Right atrium auricular region (tissue), 2 donors: ENCODE data around the gene KMT2E. TPM values are rescaled to one million over a fixed set of nuclear protein-coding genes. Genes with fewer than 3 reads are reported as not detected.
"Not testable (repeated sequence)": the region's sequence is repeated elsewhere in the genome, so short reads cannot be mapped to it uniquely, and the experiment has no call there.

Experiments used
- DNase-seq: peaks from one replicate; pipeline ENCODE4 v3.0.0-alpha.2; 2019; ENCODE audit warnings: low spot score
- H3K27ac ChIP-seq, 2 donors: fragments of 200-600 bp; sonication (generic); 1 replicate in 1 of 2; 2 replicates in 1 of 2; pipeline ENCODE4 v1.5.1; 2016 to 2019
- H3K27me3 ChIP-seq, 2 donors: fragments of 200-600 bp; sonication (generic); one replicate each; pipeline versions ENCODE4 v1.5.1 to v1.6.0; 2017 to 2019
- H3K36me3 ChIP-seq: fragments of 200-600 bp; sonication (generic); one replicate; pipeline ENCODE4 v1.5.1; 2016
- H3K4me1 ChIP-seq, 2 donors: fragments of 200-600 bp; sonication (generic); one replicate each; pipeline versions ENCODE4 v1.5.1 to v1.6.0; 2017 to 2019
- H3K4me3 ChIP-seq, 2 donors: fragments of 200-600 bp; sonication (generic); 1 replicate in 1 of 2; 2 replicates in 1 of 2; pipeline ENCODE4 v1.5.1; 2017 to 2019; ENCODE audit warnings: mild to moderate bottlenecking in 1 of 2, moderate library complexity in 1 of 2
- H3K9me3 ChIP-seq, 2 donors: fragments of 200-600 bp; sonication (generic); one replicate each; pipeline ENCODE4 v1.5.1; 2019
- CTCF ChIP-seq, 2 donors: fragments of 200-600 bp; sonication (generic); IDR thresholded peaks; one replicate each; pipeline ENCODE4 v1.5.1; 2019; ENCODE audit warnings: antibody characterized with exemption in 2 of 2
- total RNA-seq, 2 donors: library from RNA; depleted of rRNA; stranded (reverse); fragments of >200 nt; gene quantifications; one replicate each; pipeline ENCODE4 v1.1.0, GENCODE V29; 2016

KMT2E gene
- total RNA-seq, 2 donors from 2014 or later = 51.4 to 81.3 TPM

GRCh38 chr7:104973227-104973626 lies 40.8 kb upstream of the KMT2E start:
- H3K27me3 ChIP-seq = no peaks in the 10 kb centered on the region
- H3K36me3 ChIP-seq = no peaks in the 10 kb centered on the region
- no peak overlapping the region for H3K4me3 ChIP-seq
- H3K27ac ChIP-seq = peak overlapping the region; percentile 68 to 83
- no peak for TF ChIP-seq CTCF (IDR thresholded peaks at IDR 0.05)
- peaks cover 0 to 55% of the 10 kb centered on the region in 2 donors for H3K4me1 ChIP-seq
- H3K9me3 ChIP-seq = no peaks in the 10 kb centered on the region
- no peak for DNase-seq

DNA sequence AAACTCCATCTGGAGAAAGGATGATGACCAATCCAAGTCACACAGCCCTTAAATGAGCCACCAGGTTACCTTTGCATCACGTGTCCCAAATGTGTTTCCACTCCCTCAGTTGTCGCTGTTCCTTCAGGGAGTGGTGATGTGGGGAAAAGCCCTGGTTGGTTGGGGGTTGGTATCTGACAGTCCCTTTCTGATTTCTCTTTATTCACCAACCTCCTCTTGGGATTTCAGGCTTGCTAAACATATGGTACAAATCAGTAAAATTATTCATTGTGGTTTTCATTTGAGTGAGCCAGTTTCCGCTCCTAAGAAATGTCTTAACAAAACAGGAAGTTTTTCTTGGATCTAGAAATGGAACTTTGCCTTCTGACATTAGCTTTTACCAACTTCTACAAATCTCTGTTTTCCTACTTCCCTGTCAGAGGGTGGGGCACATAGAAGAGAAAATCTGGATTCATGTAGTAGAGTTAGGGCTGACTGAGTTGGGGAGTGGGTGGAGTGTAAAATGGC lies 40.0 kb upstream of the KMT2E start:
- DNase-seq = no peak
- TF ChIP-seq CTCF (IDR thresholded peaks at IDR 0.05) = no peak
- Histone ChIP-seq H3K4me1 (peaks cover 0 to 62% of the 10 kb centered on the region in 2 donors), H3K27me3 (no peaks in the 10 kb centered on the region), H3K27ac (peak overlapping the region; percentile 68 to 83), H3K9me3 (no peaks in the 10 kb centered on the region), H3K36me3 (no peaks in the 10 kb centered on the region), H3K4me3 (no peak overlapping the region)

GRCh38 chr7:104975553-104975952 lies 38.5 kb upstream of the KMT2E start:
- Histone ChIP-seq H3K27ac (peak overlapping the region; percentile 8 to 72), H3K4me1 (peaks cover 0 to 78% of the 10 kb centered on the region in 2 donors)
- not testable (repeated sequence) for H3K4me3 ChIP-seq, DNase-seq, H3K36me3 ChIP-seq, H3K27me3 ChIP-seq, H3K9me3 ChIP-seq

- no peak for DNase-seq
- H3K36me3 ChIP-seq = no peaks in the 10 kb centered on the region
- no peak overlapping the region for H3K4me3 ChIP-seq
- H3K27ac ChIP-seq = peak overlapping the region; percentile 72 to 73
- H3K27me3 ChIP-seq = no peaks in the 10 kb centered on the region
- H3K9me3 ChIP-seq = no peaks in the 10 kb centered on the region
- TF ChIP-seq CTCF (IDR thresholded peaks at IDR 0.05) = no peak
- H3K4me1 ChIP-seq = peaks cover 0 to 78% of the 10 kb centered on the region in 2 donors
Observed at GRCh38 chr7:104976966-104977636, 36.9 kb upstream of the KMT2E start.

GRCh38 chr7:104978460-104978859 lies 35.5 kb upstream of the KMT2E start:
- Histone ChIP-seq H3K4me3 (no peak overlapping the region), H3K4me1 (peaks cover 0 to 79% of the 10 kb centered on the region in 2 donors), H3K9me3 (no peaks in the 10 kb centered on the region), H3K27me3 (no peaks in the 10 kb centered on the region), H3K36me3 (no peaks in the 10 kb centered on the region), H3K27ac (peak overlapping the region; percentile 72 to 73)
- TF ChIP-seq CTCF (IDR thresholded peaks at IDR 0.05) = no peak
- DNase-seq = no peak

DNA sequence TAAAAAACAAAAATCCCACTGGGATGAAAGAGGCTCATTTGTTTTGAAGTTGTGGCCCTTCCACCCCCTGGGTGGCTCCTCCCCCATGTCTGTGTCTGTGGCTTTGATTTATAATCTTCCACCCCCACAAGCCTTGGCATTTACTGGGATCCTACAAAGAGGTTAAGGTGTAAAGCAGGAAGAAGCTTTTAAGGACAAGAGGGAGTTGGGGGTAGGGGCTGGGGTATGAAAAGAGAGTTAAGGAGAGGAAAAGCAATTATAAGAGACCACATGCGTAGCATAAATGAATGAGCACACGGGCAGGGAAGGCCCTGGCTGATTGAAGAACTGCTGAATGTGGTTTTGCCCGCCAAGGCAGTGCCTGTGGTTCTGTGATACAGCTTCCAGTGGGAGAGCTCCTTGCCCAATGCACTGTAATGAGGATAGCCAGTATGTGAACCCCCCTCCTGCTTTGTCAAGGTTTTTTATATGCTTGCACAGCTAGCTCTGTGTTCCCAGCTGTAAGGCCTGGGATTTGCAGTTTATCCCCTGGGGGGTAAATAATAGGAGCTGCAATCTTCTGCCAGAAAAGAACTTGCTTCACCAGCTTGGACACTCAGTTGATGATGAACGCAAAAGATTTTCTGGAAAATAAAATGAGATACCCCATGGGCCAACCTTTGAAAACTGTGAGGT lies 34.7 kb upstream of the KMT2E start:
- no peak overlapping the region for H3K4me3 ChIP-seq
- peaks cover 0 to 75% of the 10 kb centered on the region in 2 donors for H3K4me1 ChIP-seq
- no peak for DNase-seq
- H3K27ac ChIP-seq = peak overlapping the region; percentile 72 to 73
- TF ChIP-seq CTCF (IDR thresholded peaks at IDR 0.05) = no peak
- H3K36me3 ChIP-seq = no peaks in the 10 kb centered on the region
- H3K27me3 ChIP-seq = no peaks in the 10 kb centered on the region
- H3K9me3 ChIP-seq = no peaks in the 10 kb centered on the region
